ENCODE results near the gene TDRD1.

DNA sequence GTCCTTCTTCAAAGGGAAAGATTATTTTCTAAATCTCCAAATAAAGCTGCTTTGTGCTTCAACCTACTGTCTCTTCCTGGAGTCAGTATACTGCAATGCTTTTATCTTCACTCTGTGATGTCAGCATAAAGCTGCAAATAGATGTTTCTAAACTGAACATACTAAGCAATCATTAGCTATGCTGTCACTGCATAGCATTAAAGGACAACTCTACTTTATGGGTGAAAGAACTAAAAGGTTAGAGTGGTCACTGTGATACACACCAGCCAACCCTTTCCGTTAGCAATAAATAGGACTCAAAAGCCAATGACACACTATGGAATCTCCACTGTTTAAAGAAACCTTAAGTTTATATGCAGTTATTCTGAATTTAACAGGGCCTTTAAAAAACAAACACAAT, 6.9 kb upstream of the TDRD1 start:
- TF ChIP-seq, protein P1, sequence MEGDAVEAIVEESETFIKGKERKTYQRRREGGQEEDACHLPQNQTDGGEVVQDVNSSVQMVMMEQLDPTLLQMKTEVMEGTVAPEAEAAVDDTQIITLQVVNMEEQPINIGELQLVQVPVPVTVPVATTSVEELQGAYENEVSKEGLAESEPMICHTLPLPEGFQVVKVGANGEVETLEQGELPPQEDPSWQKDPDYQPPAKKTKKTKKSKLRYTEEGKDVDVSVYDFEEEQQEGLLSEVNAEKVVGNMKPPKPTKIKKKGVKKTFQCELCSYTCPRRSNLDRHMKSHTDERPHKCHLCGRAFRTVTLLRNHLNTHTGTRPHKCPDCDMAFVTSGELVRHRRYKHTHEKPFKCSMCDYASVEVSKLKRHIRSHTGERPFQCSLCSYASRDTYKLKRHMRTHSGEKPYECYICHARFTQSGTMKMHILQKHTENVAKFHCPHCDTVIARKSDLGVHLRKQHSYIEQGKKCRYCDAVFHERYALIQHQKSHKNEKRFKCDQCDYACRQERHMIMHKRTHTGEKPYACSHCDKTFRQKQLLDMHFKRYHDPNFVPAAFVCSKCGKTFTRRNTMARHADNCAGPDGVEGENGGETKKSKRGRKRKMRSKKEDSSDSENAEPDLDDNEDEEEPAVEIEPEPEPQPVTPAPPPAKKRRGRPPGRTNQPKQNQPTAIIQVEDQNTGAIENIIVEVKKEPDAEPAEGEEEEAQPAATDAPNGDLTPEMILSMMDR (IDR thresholded peaks at IDR 0.05; ENCODE audit: low read depth, low read length, poor library complexity, severe bottlenecking) = no peak
- no peak for TF ChIP-seq EZH2phosphoT487 (IDR thresholded peaks at IDR 0.05; ENCODE audit: borderline replicate concordance, low read length)
